H54 (cell line): Measurements from ENCODE around the gene KRT33B.
"Not testable (repeated sequence)": the region's sequence is repeated elsewhere in the genome, so short reads cannot be mapped to it uniquely, and the experiment has no call there.

ENCODE experiments used
- DNase-seq: peaks from one replicate; pipeline ENCODE4 v3.0.0; 2011; ENCODE audit warnings: low spot score, mixed read lengths; ENCODE audit not compliant: insufficient read length
- FAIRE-seq: peaks from 3 replicates; lab custom pipeline; 2011; peaks lifted over from hg19 to GRCh38; lab: Jason Lieb, UNC
- POLR2A ChIP-seq: IDR thresholded peaks from 2 replicates; pipeline ENCODE4 v1.6.1; 2011; ENCODE audit warnings: low read depth, mild to moderate bottlenecking, low read length

Gene KRT33B

DNA sequence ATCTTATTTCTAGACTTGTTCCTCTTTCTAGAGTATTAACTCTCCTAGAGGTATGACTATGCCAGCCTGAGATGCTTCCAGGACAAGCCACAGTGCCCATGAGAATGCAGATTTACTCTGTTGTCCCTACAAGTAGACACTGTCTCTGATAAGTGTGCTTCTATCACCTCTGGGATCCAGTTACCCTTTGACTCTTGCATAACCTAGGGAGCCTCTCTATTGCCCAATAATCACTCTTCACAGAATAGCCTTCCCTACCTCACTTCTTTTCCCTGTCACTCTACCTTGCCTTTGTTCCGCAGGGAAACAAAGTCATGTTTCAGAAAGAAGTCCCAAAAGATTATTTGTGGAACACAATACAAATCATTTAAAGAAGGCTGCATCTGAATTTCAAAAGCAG, 14.1 kb upstream of the KRT33B start:
- no peak for TF ChIP-seq POLR2A
- DNase-seq (no peak), FAIRE-seq (no peak)

DNA sequence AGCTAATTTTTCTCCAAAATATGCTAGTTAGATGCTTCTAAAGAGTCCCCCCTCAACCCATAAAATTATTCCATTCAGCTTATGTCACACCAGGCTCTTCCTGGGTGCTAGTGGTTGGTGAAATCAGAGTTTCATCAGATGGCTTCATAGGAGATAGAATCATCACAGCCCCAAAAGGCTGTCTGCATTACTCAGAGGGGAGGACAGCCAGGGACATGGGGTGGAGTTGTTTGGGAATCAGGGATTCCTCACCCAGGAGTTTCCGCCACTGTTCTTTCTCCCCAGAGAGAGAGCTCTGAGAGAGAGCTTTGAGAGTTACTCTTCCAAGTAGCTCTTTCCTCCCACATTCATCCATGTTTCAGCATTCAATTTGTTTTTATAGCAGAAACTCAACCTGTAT, 12.8 kb upstream of the KRT33B start:
- no peak for TF ChIP-seq POLR2A
- FAIRE-seq (no peak), DNase-seq (no peak)

DNA sequence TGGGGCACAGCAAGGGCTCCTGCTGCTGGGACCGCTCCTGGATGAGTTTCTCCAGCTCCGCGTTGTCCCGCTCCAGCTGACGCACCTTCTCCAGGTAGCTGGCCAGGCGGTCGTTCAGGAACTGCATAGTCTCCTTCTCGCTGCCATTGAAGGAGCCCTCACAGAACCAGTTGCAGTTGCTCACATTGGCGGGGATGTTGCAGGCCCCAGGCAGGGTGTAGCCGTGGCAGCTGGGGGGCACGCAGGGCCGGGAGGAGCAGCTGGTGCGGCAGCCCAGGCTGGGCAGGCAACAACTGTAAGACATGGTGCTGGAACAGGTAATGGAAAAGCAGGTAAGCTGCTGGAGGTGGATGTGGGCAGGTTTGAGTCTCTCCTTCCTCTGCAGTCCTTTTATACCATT, 12.3 kb upstream of the KRT33B start, which contains the start of gene KRT34:
KRT34 (minus strand) TSS at position 364 of the 400 bp plus-strand sequence; CDS start at position 304, 60 bp downstream.
- FAIRE-seq, DNase-seq: not testable (repeated sequence)

- DNase-seq (peak; percentile 54), FAIRE-seq (peak; percentile 23)
These were observed 10.5 kb upstream of the KRT33B start for GRCh38 chr17:41380091-41380490.

DNA sequence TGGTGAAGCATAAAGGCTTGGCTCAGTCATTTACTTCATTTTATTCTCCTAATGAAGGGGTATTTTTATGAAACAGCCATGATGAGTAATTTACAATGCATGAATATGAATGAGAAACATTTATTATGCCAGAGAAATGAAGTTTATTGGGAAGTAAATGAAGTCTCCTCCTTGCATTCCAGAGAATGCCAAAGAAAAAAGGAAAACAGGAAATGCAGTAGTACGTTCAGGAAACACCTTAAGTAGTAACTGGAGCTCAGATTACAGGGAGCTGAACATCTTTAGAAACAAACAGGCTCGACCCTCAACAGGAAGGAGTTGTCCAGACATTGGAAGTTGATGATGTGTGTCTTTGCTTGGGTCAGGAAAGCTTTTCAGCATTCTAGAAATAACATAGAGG, 7.9 kb upstream of the KRT33B start:
- no peak for TF ChIP-seq POLR2A
- FAIRE-seq (no peak), DNase-seq (no peak)

DNA sequence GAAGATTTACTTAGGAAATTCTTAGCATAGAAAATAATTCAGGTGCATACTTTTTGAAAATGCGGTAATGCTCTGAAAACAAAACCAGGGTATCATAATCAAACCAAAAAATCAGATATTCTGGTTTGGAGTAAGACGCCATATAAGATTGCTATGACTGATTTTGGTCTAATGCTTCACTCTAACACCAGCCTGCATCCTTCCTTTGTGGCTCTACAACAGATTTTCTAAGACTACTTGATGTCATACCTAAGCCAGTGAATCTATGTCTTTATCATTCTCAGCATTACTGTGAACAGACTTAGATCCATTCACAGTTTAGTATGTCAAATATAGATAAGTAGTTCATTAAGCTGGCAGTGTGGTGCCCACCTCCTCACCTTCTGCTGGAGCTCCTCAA, 590 bp downstream of the KRT33B start:
- no peak for FAIRE-seq
- no peak for TF ChIP-seq POLR2A
- DNase-seq, result no peak

DNA sequence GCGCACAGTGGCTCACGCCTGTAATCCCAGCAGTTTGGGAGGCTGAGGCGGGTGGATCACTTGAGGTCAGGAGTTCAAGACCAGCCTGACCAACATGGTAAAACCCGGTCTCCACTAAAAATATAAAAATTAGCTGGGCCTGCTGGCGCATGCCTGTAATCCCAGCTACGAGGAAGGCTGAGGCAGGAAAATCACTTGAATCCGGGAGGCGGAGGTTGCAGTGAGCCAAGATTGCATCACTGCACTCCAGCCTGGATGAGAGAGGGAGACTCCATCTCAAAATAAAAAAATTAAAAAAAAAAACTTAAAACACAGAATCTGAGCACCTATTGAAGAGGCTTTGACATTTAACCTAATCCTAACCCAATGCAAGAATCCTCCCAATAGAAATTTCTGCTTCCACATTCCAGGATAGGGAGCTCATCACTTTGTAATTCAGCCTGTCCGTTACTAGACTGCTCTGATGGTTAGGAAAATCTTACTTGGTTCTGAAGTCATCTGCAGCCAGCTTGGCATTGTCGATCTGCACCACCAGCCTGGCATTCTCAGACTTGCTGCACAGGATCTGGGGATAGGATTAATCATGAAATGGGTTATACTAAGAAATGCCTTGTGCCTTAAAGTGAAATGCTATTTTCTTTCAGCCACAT, 2.1 kb downstream of the KRT33B start:
- TF ChIP-seq POLR2A, result no peak
- FAIRE-seq (peak; percentile 33), DNase-seq (peak; percentile 76)

- FAIRE-seq (no peak), DNase-seq (no peak)
- TF ChIP-seq POLR2A, result no peak
These were observed 3.5 kb downstream of the KRT33B start for GRCh38 chr17:41366070-41366469.

DNA sequence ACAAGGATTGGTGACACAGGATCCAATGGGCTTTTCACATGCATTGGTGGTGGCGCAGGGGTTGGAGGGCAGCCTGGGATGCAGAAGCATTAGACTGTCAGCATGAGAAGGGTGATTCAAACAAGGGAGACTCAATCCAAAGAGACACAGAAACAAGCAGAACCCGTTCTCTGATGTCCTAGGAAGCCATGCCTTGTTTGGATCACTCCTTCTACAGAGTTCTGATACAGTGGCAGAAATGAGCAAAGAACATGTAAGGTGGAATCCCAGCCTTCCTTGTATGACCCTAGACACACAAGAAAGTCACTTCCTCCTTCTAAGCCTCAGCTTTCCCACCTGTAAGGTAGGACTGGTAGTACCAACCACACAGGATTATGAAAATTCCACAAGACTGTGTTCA, 5.7 kb downstream of the KRT33B start:
- FAIRE-seq, result no peak
- TF ChIP-seq POLR2A, result no peak
- DNase-seq, result no peak

DNA sequence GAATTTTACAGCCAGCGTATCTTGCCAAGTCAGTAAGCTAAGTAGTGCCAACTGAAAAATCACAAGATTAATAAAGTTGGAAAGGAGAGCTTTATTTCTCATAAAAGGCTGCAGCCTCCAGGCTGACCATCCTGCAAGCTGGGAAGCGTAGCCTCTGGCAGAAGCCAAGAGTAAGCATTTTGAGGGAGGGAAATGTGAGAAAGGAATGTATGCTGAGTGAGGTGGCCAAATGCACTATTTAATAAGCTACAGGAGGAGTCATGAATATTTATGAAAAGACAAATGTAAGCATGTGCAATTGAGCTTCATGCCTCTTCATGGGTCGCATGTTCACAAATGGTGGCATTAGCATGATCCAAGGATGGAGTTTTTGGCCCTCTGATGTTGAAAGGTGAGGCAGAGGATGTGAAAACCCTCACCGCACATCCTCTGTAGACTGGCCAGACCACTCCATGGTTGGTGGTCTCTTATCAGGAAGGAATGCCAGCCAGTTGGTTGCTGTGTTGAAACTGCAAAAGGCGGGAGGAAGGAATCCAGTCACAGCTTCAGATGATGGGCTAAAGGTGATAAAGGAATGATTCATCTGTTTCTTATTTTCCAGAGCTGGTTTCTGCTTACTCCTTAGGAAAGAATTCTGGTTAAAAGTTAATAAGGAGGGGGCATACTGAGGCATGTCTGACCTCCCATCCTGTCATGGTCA, 9.2 kb downstream of the KRT33B start:
- FAIRE-seq (no peak), DNase-seq (no peak)
- no peak for TF ChIP-seq POLR2A

GRCh38 chr17:41354536-41354935, 15.1 kb downstream of the KRT33B start:
- DNase-seq (no peak), FAIRE-seq (no peak)
- TF ChIP-seq POLR2A, result no peak

GRCh38 chr17:41352597-41353366, 16.8 kb downstream of the KRT33B start:
- no peak for FAIRE-seq
- no peak for DNase-seq
- no peak for TF ChIP-seq POLR2A

DNA sequence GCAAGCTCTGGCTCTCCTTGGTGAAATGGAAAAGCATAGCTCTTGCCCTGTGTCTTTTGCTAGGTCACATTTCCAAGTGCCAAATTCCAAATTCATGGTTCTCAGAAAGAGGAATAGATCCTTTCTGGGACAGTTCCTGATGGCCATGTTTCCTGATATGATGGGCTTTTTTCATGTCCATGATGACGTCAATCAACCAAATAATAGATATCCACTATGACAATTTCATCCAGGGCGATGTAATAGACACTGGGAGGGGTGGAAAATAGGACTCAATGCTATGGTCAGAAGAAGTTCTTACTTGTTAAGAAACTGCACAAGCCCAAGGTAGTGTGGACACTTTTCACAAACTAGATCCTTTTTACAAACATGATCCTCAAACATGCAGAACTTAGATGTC, 18.4 kb downstream of the KRT33B start:
- DNase-seq (no peak), FAIRE-seq (no peak)
- TF ChIP-seq POLR2A, result no peak

- DNase-seq, FAIRE-seq: not testable (repeated sequence)
These were observed 19.2 kb downstream of the KRT33B start, which contains the start of gene KRT33A for GRCh38 chr17:41350381-41350878. Gene KRT33A (minus strand): TSS chr17:41350828. CDS start chr17:41350767, 61 bp downstream.
